Myocyte (in vitro differentiated cells): ENCODE data around the gene CDC25A. TPM values are rescaled to one million over a fixed set of nuclear protein-coding genes. Genes with fewer than 3 reads are reported as not detected.

ENCODE experiments used
- DNase-seq: peaks from one replicate; pipeline ENCODE4 v3.0.0-alpha.2; 2012; ENCODE audit warnings: low read depth
- microRNA counts: library from miRNA; unstranded; fragments of <30 nt; microRNA quantifications from one replicate; lab custom pipeline; 2016
- microRNA-seq: library from miRNA; unstranded; fragments of <30 nt; microRNA quantifications from one replicate; pipeline ENCODE4, GENCODE V29; 2016
- total RNA-seq: library from RNA; depleted of rRNA; stranded (reverse); fragments of >200 nt; gene quantifications from 2 replicates; pipeline ENCODE4 v1.2.3, GENCODE V29; 2014

CDC25A gene
- total RNA-seq, 1 donor from 2014 or later: 2.5 TPM

GRCh38 chr3:48110463-48110862 lies 77.8 kb downstream of the CDC25A start:
- no peak for DNase-seq

DNA sequence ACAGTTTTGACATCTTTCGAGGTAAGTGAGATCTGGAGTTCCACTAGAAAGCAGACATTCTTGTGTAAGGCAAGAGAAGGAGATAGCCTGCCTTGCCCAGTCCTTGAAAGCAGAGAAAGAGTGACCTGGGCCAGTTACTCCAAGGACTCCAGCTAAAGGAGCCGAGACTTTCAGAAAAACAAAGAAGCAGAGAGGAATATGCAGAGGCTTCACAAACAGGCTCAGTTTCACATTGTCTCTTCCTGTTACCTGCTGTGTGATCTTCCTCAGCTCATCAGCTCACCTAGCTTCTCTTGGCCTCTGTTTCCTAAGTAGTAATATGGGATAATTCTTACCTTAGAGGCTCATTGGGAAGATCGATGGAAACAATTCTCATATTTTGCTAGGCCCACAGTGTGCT lies 81.0 kb downstream of the CDC25A start:
- no peak for DNase-seq

MicroRNAs within 50 kb of the gene (microRNA counts, 767-probe panel; counts per million panel counts)
- not detected for microRNA hsa-miR-4443 (lab: Ali Mortazavi, UCI)

Small RNA genes within 50 kb of the gene (microRNA-seq; reads per million reads assigned to microRNA genes)
- 0.65 reads per million for gene MIR4443

Other genes starting within 250 kb of the CDC25A start
- 210 and 343 TPM in 2 replicates for gene MAP4, start 172.0 kb downstream of the CDC25A start, total RNA-seq
- not detected in 2 replicates for gene CAMP, start 35.1 kb upstream of the CDC25A start, total RNA-seq
- gene ZNF589, start 52.7 kb upstream of the CDC25A start, total RNA-seq: 8.6 and 8.9 TPM in 2 replicates
- gene NME6, start 113.0 kb upstream of the CDC25A start, total RNA-seq: 21.0 and 24.1 TPM in 2 replicates
- not detected in 2 replicates for gene SPINK8, start 145.2 kb upstream of the CDC25A start, total RNA-seq
- 0.21 TPM in 1 of 2 replicates, not detected in the other for gene FBXW12, start 183.8 kb upstream of the CDC25A start, total RNA-seq
- 59.2 and 75.7 TPM in 2 replicates for gene PLXNB1, start 241.7 kb upstream of the CDC25A start, total RNA-seq